Left lobe of liver (tissue), 2 donors: ENCODE measurements around the gene GPANK1. TPM values are rescaled to one million over a fixed set of nuclear protein-coding genes. Genes with fewer than 3 reads are reported as not detected.
A peak's percentile ranks its signal among the peaks of the same experiment; 100 is the strongest.

Source experiments
- ATAC-seq: fragments of 200-7000 bp; cut with Tn5 transposase; one replicate; pipeline ENCODE4 v1.9.1; 2020; ENCODE audit warnings: mild to moderate bottlenecking, moderate library complexity
- DNase-seq: peaks from one replicate; pipeline ENCODE4 v3.0.0-alpha.2; 2020; ENCODE audit warnings: low spot score
- total RNA-seq: library from RNA; stranded (reverse); gene quantifications from one replicate; pipeline ENCODE4 v1.2.1, GENCODE V29; 2021
- donor health status: DM: no; HTN: no; CAD: no; lungs with moderate emphysema.
- donor health status: DM: no; HTN: yes; CAD: no.

Gene GPANK1
- total RNA-seq, 1 donor from 2014 or later: 7.7 TPM

GRCh38 chr6:31643818-31644454 lies 20.9 kb downstream of the GPANK1 start:
- DNase-seq: peak; percentile 75

GRCh38 chr6:31642798-31643570 lies 21.8 kb downstream of the GPANK1 start:
- DNase-seq: no peak

More at GRCh38 chr6:31643818-31644454, 20.9 kb downstream of the GPANK1 start:
- ATAC-seq: peak; percentile 92

GRCh38 chr6:31641370-31641769 lies 23.4 kb downstream of the GPANK1 start:
- DNase-seq (no peak), ATAC-seq (no peak)

More at GRCh38 chr6:31642798-31643570, 21.8 kb downstream of the GPANK1 start:
- ATAC-seq: peak; percentile 16

- no peak for DNase-seq
- ATAC-seq: no peak
These were observed 24.2 kb downstream of the GPANK1 start for GRCh38 chr6:31640612-31641011.

GRCh38 chr6:31639449-31639861 lies 25.3 kb downstream of the GPANK1 start:
- no peak for ATAC-seq
- DNase-seq: no peak

- no peak for ATAC-seq
- no peak for DNase-seq
These were observed 25.8 kb downstream of the GPANK1 start for GRCh38 chr6:31639043-31639442.

GRCh38 chr6:31636698-31637596 lies 27.9 kb downstream of the GPANK1 start:
- ATAC-seq (no peak), DNase-seq (no peak)

- peak; percentile 87 for ATAC-seq
- DNase-seq: peak; percentile 80
These were observed 29.7 kb downstream of the GPANK1 start for GRCh38 chr6:31634969-31635575.

GRCh38 chr6:31634131-31634530 lies 30.7 kb downstream of the GPANK1 start:
- ATAC-seq (peak; percentile 1), DNase-seq (no peak)

GRCh38 chr6:31633447-31633846 lies 31.4 kb downstream of the GPANK1 start:
- ATAC-seq (no peak), DNase-seq (no peak)

- ATAC-seq: no peak
- no peak for DNase-seq
These were observed 32.4 kb downstream of the GPANK1 start for GRCh38 chr6:31632279-31632946.

- ATAC-seq: no peak
- DNase-seq: no peak
These were observed 33.0 kb downstream of the GPANK1 start for GRCh38 chr6:31631681-31632278.

- DNase-seq (no peak), ATAC-seq (no peak)
These were observed 33.6 kb downstream of the GPANK1 start for GRCh38 chr6:31631209-31631608.

- no peak for DNase-seq
- ATAC-seq: no peak
These were observed 34.4 kb downstream of the GPANK1 start for GRCh38 chr6:31630177-31630934.

- DNase-seq (no peak), ATAC-seq (no peak)
These were observed 35.8 kb downstream of the GPANK1 start for GRCh38 chr6:31629014-31629413.

- no peak for ATAC-seq
- no peak for DNase-seq
These were observed 37.0 kb downstream of the GPANK1 start for GRCh38 chr6:31627690-31628287.

GRCh38 chr6:31626952-31627351 lies 37.8 kb downstream of the GPANK1 start:
- DNase-seq: no peak
- ATAC-seq: no peak

- no peak for ATAC-seq
These were observed 40.7 kb downstream of the GPANK1 start for GRCh38 chr6:31624070-31624469.

GRCh38 chr6:31622684-31623091 lies 42.1 kb downstream of the GPANK1 start:
- DNase-seq (no peak), ATAC-seq (no peak)

More at GRCh38 chr6:31624070-31624469, 40.7 kb downstream of the GPANK1 start:
- no peak for DNase-seq
